ENCODE results near the gene TMEM196. TPM values are rescaled to one million over a fixed set of nuclear protein-coding genes. Genes with fewer than 3 reads are reported as not detected.

TMEM196 gene
- total and polyA plus RNA-seq, 8 donors = 0.19 to 5.2 (median 0.66) TPM

DNA sequence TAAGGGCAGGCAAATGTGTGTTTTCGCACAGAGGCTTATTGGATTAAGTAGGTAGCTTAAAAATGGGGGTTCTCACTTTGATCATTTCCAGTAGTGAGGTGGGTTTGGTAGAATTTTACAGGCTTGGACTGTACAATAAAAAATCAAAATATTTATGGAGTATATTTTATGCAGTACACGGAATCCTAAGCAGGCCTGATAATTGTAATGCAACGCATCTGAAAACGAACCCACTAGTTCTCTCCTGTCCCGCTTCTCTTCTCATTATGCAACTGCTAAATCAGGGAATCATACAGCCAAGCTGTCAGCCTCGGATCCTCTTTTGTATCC lies 64.2 kb downstream of the TMEM196 start:
- H3K4me3 ChIP-seq = peak overlapping the region in 3 of 4 donors; percentile 50 to 93 (median 91)
- DNase-seq = no peak
- intact Hi-C loops (cut with DNase I) = no loop called here
- peak in 1 of 4 donors; percentile 4 for ATAC-seq
- H3K27me3 ChIP-seq = no peaks in the 10 kb centered on the region
- TF ChIP-seq, protein P1, sequence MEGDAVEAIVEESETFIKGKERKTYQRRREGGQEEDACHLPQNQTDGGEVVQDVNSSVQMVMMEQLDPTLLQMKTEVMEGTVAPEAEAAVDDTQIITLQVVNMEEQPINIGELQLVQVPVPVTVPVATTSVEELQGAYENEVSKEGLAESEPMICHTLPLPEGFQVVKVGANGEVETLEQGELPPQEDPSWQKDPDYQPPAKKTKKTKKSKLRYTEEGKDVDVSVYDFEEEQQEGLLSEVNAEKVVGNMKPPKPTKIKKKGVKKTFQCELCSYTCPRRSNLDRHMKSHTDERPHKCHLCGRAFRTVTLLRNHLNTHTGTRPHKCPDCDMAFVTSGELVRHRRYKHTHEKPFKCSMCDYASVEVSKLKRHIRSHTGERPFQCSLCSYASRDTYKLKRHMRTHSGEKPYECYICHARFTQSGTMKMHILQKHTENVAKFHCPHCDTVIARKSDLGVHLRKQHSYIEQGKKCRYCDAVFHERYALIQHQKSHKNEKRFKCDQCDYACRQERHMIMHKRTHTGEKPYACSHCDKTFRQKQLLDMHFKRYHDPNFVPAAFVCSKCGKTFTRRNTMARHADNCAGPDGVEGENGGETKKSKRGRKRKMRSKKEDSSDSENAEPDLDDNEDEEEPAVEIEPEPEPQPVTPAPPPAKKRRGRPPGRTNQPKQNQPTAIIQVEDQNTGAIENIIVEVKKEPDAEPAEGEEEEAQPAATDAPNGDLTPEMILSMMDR (IDR thresholded peaks at IDR 0.05) = no peak
- peak overlapping the region in 2 of 4 donors; percentile 55 to 59 for H3K27ac ChIP-seq
- no peaks in the 10 kb centered on the region for H3K36me3 ChIP-seq
- H3K4me1 ChIP-seq = peaks cover 0 to 21% (median 11%) of the 10 kb centered on the region in 3 donors
- FAIRE-seq = no peak
- 57 to 58% methylated on average over 6 of the region's 6 CpGs for WGBS, 2 donors
- H3K9me3 ChIP-seq = no peaks in the 10 kb centered on the region

DNA sequence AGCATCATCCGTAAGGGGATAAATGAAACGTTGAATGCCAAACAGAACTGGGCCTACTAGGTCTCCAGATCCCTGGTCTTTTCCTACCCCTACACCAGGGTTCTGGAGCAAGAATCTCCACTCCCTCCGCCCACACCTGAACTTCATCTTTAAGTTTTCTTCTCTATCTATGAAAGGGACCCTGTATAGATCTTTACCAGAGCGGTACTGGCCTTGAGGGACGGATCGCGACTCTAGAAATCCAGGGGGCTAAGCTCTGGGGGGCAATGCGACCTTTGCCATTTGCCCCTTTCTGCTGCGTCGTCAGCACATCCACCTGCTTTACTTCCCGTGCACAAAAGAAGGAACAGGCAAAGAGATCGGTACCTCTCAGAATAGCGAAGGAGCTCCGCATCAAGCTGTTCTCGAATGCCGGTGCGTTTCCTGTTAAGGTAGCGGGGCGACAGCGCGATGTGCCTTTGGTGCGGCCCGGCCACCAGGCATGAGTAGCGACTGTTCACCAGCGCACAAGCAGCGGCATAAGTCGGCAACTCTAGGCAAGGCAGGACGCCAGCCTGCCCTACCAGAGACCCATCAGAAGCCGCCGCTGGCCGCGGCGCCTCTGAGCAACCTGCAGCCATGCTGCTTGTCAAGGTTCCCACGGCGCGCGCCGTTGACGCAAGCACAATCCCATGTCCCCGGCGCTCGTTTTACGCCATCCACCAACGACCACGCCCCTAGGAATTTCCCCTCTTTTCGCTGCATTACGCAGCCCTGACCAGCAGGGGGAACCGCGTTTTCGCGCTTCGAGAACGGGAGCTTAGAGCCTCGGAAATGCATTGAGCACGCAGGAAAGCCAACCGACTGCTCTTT lies 64.8 kb downstream of the TMEM196 start, which contains the start of gene POLR1F:
Gene POLR1F (minus strand): TSS at position 641 of the 852 bp plus-strand sequence. CDS start 21 bp downstream, at position 620.
- intact Hi-C loops (cut with DNase I) = no loop called here
- H3K4me3 ChIP-seq = peak within 1 kb of the TSS; percentile 50 to 94 (median 92)
- peaks cover 0 to 21% (median 11%) of the 10 kb centered on the region in 3 donors for H3K4me1 ChIP-seq
- no peaks in the 10 kb centered on the region for H3K27me3 ChIP-seq
- H3K36me3 ChIP-seq = no peaks in the 10 kb centered on the region
- peak; percentile 90 to 97 (median 94) for DNase-seq
- peak within 1 kb of the TSS in 3 of 4 donors; percentile 51 to 59 (median 55) for H3K27ac ChIP-seq
- no peaks in the 10 kb centered on the region for H3K9me3 ChIP-seq
- TF ChIP-seq, protein P1 (IDR thresholded peaks at IDR 0.05) = peak; percentile 69 to 86 (median 79)
- ATAC-seq = peak; percentile 99 to 100 (median 100)
- 0% methylated on average over 56 of the region's 56 CpGs for WGBS, 2 donors
- FAIRE-seq = peak; percentile 73

DNA sequence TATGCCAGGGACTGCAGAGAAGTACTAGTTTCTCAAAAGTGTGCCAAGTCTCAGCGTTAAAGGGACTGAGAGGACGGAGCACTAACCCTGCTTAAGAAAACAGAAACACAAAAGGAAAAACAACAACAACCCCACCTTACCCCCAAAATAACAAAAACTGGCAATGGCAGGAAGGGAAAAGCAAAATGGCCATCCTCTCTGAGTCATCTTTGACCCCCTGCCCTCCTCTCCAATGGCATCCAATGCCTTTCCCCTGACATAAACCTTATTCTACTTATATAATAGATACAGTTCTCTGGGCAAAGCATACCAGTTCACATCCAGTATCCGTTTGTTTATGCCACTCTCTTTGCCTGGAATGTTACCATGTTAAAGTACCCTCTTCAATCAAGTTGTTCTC lies 66.2 kb downstream of the TMEM196 start:
- Histone ChIP-seq H3K4me1 (peaks cover 0 to 21% (median 11%) of the 10 kb centered on the region in 3 donors), H3K27ac (no peak overlapping the region), H3K27me3 (no peaks in the 10 kb centered on the region), H3K4me3 (peak overlapping the region in 1 of 4 donors; percentile 91), H3K36me3 (no peaks in the 10 kb centered on the region), H3K9me3 (no peaks in the 10 kb centered on the region)
- FAIRE-seq (no peak), DNase-seq (no peak), ATAC-seq (no peak)
- WGBS, 2 donors = 57 to 63% methylated on average over 3 of the region's 3 CpGs
- intact Hi-C loops (cut with DNase I) = no loop called here
- TF ChIP-seq, protein P1 (IDR thresholded peaks at IDR 0.05) = no peak

DNA sequence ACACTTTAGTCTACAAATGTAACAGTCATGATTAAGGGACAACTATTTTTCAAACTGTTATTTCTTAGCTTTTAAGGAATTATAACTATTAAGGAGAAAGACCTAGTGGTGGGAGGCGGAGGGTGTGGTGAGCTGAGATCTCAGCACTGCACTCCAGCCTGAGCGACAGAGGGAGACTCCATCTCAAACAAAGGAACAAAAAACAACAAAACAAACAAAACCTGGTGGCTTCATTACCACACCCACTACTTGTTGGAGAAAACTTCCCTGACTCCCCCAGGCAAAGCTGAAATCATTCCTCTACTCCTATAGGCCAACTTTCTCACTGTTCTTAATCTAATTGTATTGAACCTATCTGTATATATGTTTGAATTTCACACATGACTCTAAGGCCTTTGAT lies 67.8 kb downstream of the TMEM196 start:
- no peaks in the 10 kb centered on the region for H3K9me3 ChIP-seq
- intact Hi-C loops (cut with DNase I) = no loop called here
- H3K4me1 ChIP-seq = peaks cover 0 to 21% (median 11%) of the 10 kb centered on the region in 3 donors
- H3K4me3 ChIP-seq = no peak overlapping the region
- no peak overlapping the region for H3K27ac ChIP-seq
- FAIRE-seq = no peak
- H3K36me3 ChIP-seq = peaks cover 0 to 5% (median 0%) of the 10 kb centered on the region in 3 donors
- TF ChIP-seq, protein P1 (IDR thresholded peaks at IDR 0.05) = no peak
- DNase-seq = no peak
- 84 to 85% methylated on average over 2 of the region's 2 CpGs for WGBS, 2 donors
- ATAC-seq = no peak
- H3K27me3 ChIP-seq = no peaks in the 10 kb centered on the region

DNA sequence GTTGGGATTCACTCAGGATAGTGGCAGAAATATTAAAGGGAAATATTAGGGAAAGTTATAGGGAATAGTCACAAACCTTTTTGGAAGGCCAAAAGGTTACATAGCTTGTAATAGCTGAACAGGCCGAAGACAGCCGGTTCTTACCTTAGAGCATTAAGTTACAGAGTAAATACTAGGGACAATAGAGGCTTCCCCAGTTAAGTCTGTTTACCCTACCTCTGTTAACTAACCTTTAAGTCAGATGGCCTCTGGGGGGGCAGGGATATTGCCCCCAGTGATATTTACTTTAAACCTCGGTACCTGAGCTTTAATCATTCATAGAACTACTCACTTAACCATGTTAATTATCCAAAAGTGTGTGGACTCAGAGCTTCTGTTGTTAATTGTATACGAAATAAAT lies 71.9 kb downstream of the TMEM196 start:
- Histone ChIP-seq H3K27me3 (no peaks in the 10 kb centered on the region), H3K9me3 (no peaks in the 10 kb centered on the region), H3K4me1 (no peaks in the 10 kb centered on the region), H3K4me3 (no peak overlapping the region), H3K36me3 (peaks cover 0 to 20% (median 0%) of the 10 kb centered on the region in 3 donors), H3K27ac (no peak overlapping the region)
- TF ChIP-seq, protein P1 (IDR thresholded peaks at IDR 0.05) = no peak
- WGBS, 2 donors = 66 to 77% methylated on average over 4 of the region's 4 CpGs
- intact Hi-C loops (cut with DNase I) = no loop called here
- DNase-seq = no peak
- FAIRE-seq = no peak
- ATAC-seq = no peak

All from pancreas (tissue), 10 donors.